Nephron (organoid): ENCODE data around the gene KIF1A.

ENCODE experiments used
- H3K27ac Mint-ChIP-seq, 3 experiments: 2 replicates each; pipeline ENCODE4 v1.8.0; 2020; ENCODE audit warnings: mixed read lengths in 3 of 3, mild to moderate bottlenecking in 2 of 3, moderate library complexity in 1 of 3
- H3K27me3 Mint-ChIP-seq: 2 replicates; pipeline ENCODE4 v1.8.0; 2021; ENCODE audit warnings: low read depth, mild to moderate bottlenecking, moderate library complexity, mixed read lengths
- H3K36me3 Mint-ChIP-seq: 2 replicates; pipeline ENCODE4 v1.8.0; 2020; ENCODE audit warnings: low read depth, mixed read lengths
- H3K4me1 Mint-ChIP-seq: 2 replicates; pipeline ENCODE4 v1.8.0; 2020; ENCODE audit warnings: mixed read lengths
- H3K4me3 Mint-ChIP-seq, 3 experiments: 2 replicates each; pipeline ENCODE4 v1.8.0; 2020; ENCODE audit warnings: mild to moderate bottlenecking in 3 of 3, mixed read lengths in 3 of 3, moderate library complexity in 2 of 3
- H3K9me3 Mint-ChIP-seq: 2 replicates; pipeline ENCODE4 v1.8.0; 2020; ENCODE audit warnings: mixed read lengths
- TF ChIP-seq, protein P1 (sequence below), 3 experiments: fragments of 200-600 bp; sonication (generic); IDR thresholded peaks; one replicate each; pipeline ENCODE4 v1.5.0; 2021; ENCODE audit warnings: antibody characterized with exemption in 3 of 3; ENCODE audit not compliant: unreplicated experiment in 3 of 3

KIF1A gene

DNA sequence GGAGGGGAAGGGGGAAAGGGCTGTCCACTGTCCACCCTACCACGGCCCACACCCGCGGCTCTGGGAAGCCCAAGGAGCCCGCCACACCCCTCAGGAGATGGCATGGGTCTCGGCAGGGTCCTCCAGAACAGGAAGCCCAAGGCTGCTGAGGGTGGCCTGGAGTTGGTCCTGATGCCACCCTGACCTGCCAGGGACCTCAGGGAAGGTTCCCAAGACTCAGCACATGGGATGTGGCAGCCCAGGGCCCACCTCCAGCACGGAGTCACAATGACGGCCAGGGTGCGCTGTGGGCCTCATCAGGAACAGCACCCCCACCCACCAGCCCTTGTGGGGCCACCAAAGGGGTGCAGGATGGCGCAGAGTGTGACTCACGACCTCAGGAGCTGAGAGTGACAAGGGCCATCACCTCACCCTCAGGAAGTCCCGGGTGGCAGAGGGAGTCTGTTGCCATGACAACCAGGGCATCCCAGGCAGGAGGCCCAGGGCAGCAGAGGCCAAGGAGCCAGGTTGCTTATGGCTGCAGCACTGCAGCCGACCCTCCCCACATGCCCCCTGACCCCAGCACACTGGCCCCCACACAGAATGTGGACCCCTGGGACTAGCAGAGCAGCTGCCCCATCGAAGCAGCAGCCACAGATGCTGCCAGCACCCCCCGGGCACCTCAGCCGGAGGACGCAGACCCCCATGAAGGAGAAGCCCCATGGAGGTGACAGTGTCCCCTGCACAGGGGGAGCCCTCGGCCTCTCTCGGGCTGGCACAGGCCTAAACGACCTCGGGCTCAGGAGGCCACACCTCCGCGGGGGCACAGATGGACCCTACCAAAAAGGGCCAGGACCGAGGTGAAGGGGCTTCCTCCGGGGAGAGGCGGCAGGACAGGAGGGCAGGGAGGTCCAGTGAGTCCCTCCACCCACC lies 34.3 kb downstream of the KIF1A start:
- no peaks in the 10 kb centered on the region for H3K36me3 Mint-ChIP-seq
- TF ChIP-seq, protein P1, sequence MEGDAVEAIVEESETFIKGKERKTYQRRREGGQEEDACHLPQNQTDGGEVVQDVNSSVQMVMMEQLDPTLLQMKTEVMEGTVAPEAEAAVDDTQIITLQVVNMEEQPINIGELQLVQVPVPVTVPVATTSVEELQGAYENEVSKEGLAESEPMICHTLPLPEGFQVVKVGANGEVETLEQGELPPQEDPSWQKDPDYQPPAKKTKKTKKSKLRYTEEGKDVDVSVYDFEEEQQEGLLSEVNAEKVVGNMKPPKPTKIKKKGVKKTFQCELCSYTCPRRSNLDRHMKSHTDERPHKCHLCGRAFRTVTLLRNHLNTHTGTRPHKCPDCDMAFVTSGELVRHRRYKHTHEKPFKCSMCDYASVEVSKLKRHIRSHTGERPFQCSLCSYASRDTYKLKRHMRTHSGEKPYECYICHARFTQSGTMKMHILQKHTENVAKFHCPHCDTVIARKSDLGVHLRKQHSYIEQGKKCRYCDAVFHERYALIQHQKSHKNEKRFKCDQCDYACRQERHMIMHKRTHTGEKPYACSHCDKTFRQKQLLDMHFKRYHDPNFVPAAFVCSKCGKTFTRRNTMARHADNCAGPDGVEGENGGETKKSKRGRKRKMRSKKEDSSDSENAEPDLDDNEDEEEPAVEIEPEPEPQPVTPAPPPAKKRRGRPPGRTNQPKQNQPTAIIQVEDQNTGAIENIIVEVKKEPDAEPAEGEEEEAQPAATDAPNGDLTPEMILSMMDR (IDR thresholded peaks at IDR 0.05; ENCODE audit: unreplicated experiment in 3 of 3): no peak
- no peak overlapping the region for H3K4me3 Mint-ChIP-seq
- no peak overlapping the region for H3K27ac Mint-ChIP-seq
- H3K9me3 Mint-ChIP-seq: no peaks in the 10 kb centered on the region
- no peaks in the 10 kb centered on the region for H3K27me3 Mint-ChIP-seq
- peaks cover 8% of the 10 kb centered on the region for H3K4me1 Mint-ChIP-seq

DNA sequence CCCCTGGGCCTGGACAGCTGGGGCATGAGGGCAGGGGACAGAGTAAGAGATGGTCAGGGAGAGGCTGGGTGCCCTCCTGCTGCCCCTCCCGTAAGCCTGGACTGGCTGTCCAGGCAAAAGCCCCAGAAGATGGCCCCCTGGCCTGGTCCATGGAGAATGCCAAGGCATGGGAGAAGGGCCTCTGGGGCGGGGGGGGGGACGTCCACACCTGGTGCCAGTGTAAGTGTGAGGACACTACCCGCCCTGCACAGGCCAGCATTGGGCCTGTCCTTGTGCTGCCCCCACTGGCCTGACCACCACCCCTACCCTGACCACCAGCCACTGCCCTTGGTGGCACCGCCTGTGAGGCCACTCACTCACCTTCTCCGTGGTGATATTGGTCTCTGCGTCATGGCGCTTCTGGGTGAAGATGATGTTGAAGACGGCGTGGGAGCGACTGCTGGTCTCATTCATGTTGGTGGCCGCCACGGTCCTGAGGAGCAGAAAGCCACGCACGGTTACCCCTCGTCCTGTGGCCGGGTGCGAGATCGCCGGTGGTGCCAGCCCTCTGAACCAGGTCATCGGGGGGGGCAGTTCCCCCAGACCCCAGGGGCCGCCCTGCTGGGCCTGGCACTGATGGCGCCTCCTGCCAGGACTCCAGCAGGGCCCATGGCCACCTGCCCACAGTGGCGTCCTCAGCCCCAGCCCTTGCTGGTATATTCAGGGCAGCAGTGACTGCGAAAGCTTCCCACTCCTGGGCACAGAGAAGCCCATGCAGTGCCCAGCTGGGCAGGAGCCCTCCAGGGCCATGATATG lies 35.2 kb downstream of the KIF1A start:
- Mint-ChIP-seq H3K4me1 (no peaks in the 10 kb centered on the region), H3K9me3 (no peaks in the 10 kb centered on the region), H3K27ac (no peak overlapping the region), H3K27me3 (no peaks in the 10 kb centered on the region), H3K36me3 (no peaks in the 10 kb centered on the region), H3K4me3 (no peak overlapping the region)
- TF ChIP-seq, protein P1 (IDR thresholded peaks at IDR 0.05; ENCODE audit: unreplicated experiment in 3 of 3): no peak

DNA sequence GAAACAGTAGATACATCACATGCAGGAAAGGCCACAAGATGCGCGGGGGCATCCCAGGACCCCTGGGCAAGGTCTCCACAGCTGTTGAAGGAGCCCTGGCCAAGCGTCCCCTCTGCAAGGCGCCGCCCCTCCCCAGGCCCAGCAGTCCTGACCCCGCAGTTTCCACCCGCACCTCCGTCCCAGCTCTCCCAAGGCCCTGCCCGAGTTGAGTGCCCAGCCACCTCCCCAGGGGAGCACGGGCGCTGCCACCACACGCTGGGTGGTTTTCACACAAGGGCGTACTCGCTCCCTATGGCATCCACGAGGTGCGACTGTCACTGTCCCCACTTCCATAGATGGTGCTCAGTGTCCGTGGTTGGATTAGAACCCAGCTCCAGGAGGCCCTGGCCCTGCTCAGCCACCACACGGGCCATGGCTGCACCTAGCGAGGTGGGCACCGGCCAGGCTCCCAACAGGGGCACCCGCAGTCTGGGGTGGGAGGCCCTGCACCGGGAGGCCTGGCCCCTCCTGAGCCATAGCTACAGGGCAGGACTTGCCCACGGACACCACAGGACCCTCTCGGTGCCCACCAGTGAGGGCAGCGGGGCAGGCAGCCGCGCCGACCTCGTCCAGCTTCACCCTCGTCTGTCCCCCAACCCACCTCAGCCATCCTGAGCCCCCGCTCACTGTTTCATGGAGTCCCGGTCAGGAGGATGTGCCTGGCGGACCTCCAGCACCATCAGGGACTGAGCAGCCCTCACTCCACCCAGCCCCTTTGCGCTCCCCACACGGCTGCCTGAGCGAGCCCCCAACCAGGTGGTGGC lies 36.0 kb downstream of the KIF1A start:
- no peaks in the 10 kb centered on the region for H3K27me3 Mint-ChIP-seq
- H3K9me3 Mint-ChIP-seq: no peaks in the 10 kb centered on the region
- no peak overlapping the region for H3K27ac Mint-ChIP-seq
- no peaks in the 10 kb centered on the region for H3K36me3 Mint-ChIP-seq
- H3K4me1 Mint-ChIP-seq: no peaks in the 10 kb centered on the region
- TF ChIP-seq, protein P1 (IDR thresholded peaks at IDR 0.05; ENCODE audit: unreplicated experiment in 3 of 3): no peak
- no peak overlapping the region for H3K4me3 Mint-ChIP-seq

DNA sequence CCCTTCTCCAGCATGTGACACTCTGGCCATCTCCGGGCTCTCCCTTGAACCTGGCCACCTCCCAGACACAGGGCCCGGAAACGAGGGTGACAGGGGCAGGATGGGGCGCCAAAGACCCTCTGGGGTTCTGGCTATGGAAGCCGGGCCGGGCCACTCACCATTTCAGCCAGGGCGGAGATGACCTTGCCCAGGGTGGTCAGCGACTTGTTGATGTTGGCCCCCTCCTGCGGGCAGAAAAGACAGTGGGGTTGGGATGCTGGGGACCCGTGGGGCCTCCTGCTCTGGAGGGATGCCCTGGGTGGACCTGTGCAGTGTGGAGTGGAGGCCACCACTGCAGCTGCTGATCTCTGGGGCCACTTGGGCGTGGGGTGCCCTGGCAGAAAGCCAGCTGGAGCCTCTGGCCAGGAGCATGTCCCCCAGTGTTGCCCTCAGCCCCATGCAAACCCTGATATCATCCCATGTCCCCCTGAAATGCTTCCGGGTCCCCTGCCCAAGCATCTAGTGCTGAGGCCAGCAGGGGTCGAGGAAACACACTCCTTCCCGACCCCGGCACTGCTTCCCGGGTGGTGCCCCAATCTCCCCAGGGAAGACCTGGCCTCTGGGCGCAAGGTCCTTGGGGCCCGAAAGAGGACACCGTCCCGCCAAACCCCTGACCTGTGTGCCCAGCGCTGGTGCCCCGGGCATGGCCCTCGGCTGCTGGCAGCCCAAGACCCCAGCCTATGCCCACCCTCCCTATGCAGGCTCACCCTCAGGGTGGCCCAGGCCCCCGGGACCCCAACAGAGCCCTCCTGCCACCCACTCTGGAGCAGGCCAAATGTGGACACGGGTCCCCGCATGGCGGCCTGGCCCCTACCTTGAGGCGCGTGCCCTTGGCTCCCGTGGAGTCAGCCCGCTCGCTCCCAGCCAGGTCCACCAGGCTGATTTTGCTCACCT lies 36.9 kb downstream of the KIF1A start:
- Mint-ChIP-seq H3K4me1 (no peaks in the 10 kb centered on the region), H3K4me3 (no peak overlapping the region), H3K36me3 (no peaks in the 10 kb centered on the region), H3K27me3 (no peaks in the 10 kb centered on the region), H3K27ac (no peak overlapping the region), H3K9me3 (no peaks in the 10 kb centered on the region)
- TF ChIP-seq, protein P1 (IDR thresholded peaks at IDR 0.05; ENCODE audit: unreplicated experiment in 3 of 3): no peak
